Esophagus squamous epithelium (tissue), 4 donors: Measurements from ENCODE around the gene PBX3.

Experiments used
- CTCF ChIP-seq, 6 experiments: fragments of 450-650 bp in 4 of 6; fragments of 200-600 bp in 2 of 6; sonication (generic) in 2 of 6; IDR thresholded peaks; one replicate each; pipeline ENCODE4 v1.5.1; 2016 to 2019; ENCODE audit warnings: antibody characterized with exemption in 6 of 6, mild to moderate bottlenecking in 4 of 6, moderate library complexity in 4 of 6
- POLR2A ChIP-seq, 4 donors: fragments of 450-650 bp; IDR thresholded peaks; one replicate each; pipeline ENCODE4 v1.6.1; 2017; ENCODE audit warnings: antibody characterized with exemption in 4 of 4, mild to moderate bottlenecking in 4 of 4, moderate library complexity in 3 of 4

- no peak for TF ChIP-seq CTCF (IDR thresholded peaks at IDR 0.05)
- no peak for TF ChIP-seq POLR2A (IDR thresholded peaks at IDR 0.05)
Observed at GRCh38 chr9:125756518-125756917, 9.3 kb downstream of the PBX3 start.
